Stimulated activated naive CD4-positive, alpha-beta T cell (primary cell): ENCODE data around the gene ITGB2.
"Not testable (repeated sequence)": the region's sequence is repeated elsewhere in the genome, so short reads cannot be mapped to it uniquely, and the experiment has no call there.

Experiments
- DNase-seq, 6 experiments: peaks; one replicate each; lab custom pipeline; 2025; lab: John Stamatoyannopoulos, UW

The ITGB2 gene

DNA sequence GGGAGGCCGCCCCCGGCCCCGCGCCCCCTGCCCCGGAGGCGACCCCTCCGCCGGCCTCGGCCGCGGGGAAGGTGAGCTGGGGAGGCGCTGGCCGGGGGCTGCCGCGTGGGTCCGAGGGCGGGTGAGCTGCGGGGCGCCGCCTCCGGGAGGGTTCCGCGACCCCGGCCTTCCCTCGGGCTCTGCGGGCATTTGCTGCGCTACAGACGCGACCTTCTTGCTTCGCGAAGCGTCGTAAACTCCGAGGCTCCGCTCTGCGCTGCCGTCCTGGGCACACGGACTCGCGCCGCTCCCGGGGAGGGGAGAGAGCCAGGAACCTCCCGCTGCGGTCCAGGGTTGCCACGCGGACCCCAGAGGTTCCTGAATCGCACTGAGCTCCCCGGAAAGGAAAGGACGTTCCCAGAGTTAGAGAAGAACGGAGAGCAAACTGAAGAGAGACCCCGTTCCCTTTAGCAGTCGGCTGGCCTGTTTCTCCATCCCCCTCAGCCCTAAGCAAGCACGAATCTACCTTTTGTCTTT, 19.5 kb upstream of the ITGB2 start:
- no peak for DNase-seq

DNA sequence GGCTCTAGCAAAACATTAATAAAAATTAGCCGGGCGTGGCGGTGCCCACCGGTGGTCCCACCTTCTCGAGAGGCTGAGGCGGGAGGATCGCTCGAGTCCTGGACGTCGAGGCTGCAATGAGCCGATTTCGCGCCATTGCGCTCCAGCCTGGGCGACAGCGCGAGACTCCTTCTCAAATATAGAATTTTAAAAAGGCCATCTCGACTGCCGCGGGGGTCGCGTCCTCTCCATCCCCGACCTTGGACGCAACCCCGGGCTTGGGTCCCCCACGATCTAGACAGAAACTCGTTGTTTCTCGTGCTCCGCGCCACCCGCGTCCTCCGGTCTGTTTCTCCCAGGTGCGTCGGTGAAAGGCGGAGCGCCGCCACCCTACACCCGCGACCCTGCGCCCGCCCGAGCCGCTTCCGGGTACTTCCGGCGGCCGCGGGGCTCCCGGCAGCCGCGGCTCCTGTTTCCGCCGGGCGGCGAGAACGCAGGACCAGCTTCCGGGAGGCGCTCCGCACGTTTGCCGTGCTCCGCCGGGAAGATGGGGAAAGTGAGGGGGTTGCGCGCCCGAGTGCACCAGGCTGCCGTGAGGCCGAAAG, 18.9 kb upstream of the ITGB2 start, which contains the start of gene SLX9:
TSS of gene SLX9 (plus strand) at position 498 of the 584 bp plus-strand sequence. CDS start at position 527, 29 bp downstream.
- DNase-seq, result peak; percentile 57 to 83 (median 67)

DNA sequence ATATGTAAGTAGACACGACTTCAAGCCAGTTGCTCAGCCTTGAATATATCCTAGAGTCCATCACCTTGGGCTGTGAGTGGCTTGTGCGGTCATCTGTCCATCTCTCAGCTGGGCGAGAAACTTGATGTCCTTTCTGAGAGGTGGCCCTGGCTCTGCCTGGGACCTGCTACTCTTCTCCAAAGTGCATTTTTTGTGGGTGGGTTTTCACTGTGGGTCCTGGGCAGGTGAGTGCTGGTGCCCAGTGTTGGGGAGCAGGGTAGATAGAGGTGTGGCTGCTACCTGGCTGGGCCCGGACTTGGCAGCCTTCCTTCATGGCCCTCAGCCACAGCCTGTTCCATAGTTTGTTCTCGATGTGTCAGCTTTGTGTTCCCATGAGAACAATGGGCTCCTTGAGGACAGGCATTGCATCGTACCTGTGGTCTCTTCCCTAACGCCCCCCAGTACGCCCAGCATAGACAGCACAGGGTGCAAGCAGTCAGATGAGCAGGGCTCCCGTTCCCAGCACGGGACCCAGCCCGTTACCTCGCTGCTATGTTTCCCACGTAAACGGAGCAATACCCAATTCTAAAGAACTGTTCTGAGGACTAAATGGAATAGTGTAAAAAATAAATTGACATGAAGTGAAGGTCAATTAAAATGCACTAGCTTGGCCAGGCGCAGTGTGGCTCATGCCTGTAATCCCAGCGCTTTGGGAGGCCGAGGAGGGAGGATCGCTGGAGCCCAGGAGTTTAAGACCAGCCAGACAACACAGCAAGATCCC, 18.3 kb upstream of the ITGB2 start:
- no peak for DNase-seq

DNA sequence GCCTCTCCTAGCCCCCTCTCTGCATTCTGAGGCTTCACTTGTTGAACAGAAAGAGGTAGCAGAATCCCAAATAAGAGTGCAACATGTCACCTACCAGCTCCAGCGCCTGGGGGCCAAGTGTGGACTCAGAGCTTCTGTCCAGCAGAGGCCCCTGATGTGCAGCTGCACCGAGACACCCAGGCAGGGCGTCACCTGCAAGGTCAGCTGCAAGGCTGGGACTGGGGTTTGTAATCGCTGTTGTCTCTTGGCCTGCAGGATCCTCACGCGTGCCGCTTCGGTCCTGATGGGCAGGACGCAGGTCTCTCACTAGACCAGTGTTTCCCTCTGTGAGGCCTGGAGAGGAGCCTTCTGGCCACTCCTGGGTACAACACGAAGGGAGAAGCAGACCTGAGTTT, 14.8 kb upstream of the ITGB2 start:
- no peak for DNase-seq

DNA sequence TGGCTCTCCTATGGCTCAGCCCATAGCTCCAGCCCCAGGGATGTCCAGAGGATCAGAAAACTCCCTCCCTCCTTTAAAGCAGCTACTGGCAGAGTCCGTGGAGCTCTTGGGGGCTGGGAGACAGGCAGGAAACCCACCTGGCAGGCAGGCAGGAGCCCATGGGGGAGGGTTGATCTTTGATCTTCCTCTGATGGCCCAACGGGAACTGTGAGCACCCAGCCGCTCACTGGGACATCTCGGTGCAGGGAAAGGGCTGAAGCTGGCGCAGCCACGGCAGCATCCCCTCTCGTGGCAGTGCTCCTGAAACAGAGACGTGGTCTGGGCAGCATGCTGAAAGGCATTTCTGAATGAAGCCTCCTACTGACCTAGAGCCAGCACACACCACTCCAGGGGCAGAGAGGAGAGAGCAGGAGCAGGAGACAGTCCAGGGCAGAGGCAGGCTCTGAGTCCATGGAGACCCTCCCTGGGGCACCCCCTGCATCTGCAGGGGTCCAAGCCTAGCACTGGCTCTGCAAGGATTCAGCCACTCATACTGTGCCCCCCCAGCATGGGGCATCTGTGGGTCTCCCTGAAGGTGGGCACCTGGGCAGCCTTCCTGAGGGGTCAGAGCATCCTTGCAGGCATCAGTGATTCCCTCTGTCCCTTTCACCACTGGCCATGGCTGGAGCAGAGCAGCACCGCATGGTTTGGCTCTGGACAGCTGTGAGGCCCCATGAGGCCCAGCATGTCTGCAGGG, 14.3 kb upstream of the ITGB2 start:
- DNase-seq, result no peak

- no peak for DNase-seq
Measured at GRCh38 chr21:44934276-44934675, 13.6 kb upstream of the ITGB2 start.

DNA sequence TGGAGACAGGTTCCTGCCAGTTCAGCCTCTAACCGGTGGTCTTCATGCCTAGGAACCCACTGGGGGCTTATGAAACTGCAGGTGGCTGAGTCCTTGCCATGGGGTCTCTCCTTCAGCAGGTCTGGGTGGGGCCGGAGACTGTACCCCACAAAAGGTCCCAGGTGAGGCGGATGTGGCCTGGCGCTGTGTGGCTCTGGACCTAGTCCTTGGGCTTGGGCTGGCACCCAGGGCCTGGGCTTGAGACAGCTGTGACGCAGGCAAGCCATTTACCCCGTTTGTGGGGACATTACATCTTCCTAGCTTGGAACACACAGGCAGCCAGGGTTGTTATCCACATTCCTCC, 13.2 kb upstream of the ITGB2 start:
- DNase-seq, result no peak

- no peak for DNase-seq
Measured at GRCh38 chr21:44933199-44933917, 12.7 kb upstream of the ITGB2 start.

GRCh38 chr21:44932408-44933181, 11.9 kb upstream of the ITGB2 start:
- DNase-seq, result peak; percentile 14 to 76 (median 62)

DNA sequence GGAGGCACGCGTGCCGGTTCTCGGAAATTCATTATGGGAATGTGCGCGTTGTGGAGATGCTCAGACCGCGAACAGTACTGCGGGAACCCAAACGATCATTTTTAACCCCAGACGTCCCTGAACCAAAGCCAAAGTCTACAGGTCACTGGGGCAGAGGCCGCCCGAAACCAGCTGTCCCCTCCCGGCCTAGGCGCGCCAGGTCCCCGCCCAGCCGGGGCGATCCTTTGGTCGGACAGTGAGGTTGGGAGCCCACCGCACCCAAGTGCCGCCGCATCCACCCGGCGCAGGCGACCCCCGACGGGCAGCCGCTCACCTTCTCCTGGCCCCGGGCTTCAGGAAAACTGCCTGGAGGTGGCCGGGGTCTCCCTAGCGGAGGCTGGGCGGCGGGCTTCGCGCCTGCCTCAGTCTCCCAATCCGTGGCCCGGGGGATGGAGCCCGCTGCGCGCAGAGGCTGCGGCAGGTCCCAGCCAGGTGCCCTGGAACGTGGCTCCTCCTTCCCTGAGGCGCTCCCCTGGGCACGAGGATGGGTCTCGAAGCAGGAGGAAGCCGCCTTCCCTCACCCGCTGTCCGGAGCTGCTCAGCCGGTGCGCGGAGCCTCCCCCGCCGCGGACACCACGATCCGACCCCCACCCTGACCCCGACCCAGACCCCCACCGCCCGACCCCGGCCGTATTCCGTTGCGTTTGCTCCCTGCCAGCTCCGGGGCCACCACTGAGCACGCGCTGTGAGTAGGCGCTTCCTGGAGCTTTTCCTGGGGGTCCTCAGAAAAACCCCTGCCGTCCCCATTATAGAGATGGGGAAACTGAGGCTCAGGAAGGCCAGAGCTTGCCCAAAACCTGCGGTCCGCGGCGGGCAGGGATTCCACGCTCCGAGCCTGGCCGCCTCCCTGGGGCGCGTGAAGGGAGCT, 11.1 kb upstream of the ITGB2 start:
- peak in 1 of 6 experiments; percentile 26 for DNase-seq

DNA sequence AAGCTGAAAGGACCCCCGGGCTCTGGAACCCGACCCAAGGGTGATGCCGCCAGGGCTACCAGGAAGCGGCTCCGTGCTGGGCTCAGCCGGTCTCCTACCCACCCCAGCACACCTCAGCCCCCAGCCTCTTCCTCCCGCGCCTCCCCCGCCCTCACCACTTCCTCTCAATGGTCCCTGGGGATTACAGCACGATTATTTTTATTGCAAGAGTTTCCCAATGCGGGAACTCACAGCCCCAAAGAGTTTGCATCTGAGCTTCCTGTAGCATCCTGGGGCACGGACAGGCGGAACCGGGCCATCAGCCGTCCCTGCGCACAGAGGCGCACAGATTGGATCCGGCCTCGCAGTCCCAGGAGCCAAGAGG, 10.4 kb upstream of the ITGB2 start:
- peak in 2 of 6 experiments; percentile 24 to 36 for DNase-seq

DNA sequence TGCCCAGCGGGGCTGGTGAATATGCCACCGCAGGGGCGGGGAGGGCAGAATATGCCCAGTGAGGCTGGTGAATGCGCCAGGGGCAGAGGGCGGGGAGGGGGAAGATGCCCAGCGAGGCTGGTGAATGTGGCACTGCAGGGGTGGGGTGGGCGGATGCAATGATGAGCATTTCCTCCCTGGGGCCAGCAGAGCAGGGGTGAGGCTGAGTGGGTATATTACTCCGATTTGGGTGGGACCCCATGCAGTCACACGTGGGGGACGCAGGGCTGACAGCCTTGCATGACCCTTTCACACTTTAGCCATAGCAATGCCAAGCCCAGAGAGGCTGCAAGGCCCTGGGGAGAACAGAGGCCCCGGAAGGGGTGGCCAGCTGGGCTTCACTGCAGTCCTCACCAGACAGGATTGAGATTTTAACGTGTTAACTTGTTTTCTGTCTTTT, 9.9 kb upstream of the ITGB2 start:
- peak; percentile 30 to 64 (median 48) for DNase-seq

- DNase-seq, result no peak
Measured at GRCh38 chr21:44929799-44930542, 9.3 kb upstream of the ITGB2 start.

DNA sequence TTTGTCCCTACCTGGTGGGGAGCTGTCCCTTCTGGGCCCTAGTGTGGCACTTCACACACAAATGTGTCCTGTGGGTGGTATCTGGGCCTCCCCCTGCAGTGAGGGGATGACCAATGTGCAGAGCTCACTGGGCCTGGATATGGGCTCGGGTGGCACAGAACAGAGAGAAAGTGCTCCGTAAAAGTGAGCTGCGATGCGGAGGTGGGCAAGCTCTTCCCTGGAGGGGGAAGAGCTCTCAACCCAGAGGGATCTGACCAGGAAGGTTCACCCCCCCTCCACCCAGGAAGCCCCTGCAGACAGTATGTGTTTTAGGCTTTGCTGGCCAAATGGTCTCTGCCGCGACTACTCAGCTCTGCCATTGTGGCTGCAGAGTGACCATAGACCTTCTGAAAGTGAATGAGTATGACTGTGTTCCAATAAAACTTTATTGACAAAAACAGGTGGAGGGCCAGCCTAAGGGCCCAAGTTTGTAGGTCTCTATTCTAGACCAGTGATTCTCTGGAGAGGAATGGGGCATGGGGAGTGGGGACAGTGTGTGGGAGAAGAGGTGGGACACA, 8.6 kb upstream of the ITGB2 start:
- no peak for DNase-seq

- not testable (repeated sequence) for DNase-seq
Measured at GRCh38 chr21:44928500-44929241, 8.0 kb upstream of the ITGB2 start.

- peak; percentile 79 to 89 (median 84) for DNase-seq
Measured at GRCh38 chr21:44927587-44928461, 7.1 kb upstream of the ITGB2 start.

DNA sequence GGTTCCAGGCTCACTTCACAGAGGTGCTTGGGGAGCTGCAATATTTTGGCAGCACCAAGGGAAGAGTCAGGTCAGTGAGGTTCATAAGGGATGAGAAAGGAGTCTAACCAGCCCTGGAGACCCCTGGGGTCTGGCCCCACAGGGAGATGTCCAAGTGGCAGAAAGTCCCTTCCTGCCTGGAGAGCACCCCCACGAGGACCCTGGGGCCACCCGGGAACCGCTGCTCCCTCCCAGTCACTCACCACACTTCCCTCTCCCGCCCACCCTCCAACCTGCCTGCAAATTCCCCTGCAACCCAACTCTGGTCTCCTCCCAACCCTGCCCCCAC, 6.5 kb upstream of the ITGB2 start:
- no peak for DNase-seq
